Smooth muscle cell (in vitro differentiated cells): ENCODE measurements around the gene KRTAP10-3. TPM values are rescaled to one million over a fixed set of nuclear protein-coding genes. Genes with fewer than 3 reads are reported as not detected.

Source experiments
- DNase-seq: peaks from one replicate; lab custom pipeline; 2025; ENCODE audit not compliant: unreplicated experiment; lab: John Stamatoyannopoulos, UW
- H2AFZ ChIP-seq: fragments of 200-600 bp; sonication (generic); 2 replicates; pipeline ENCODE4 v1.6.0; 2016; ENCODE audit warnings: antibody characterized with exemption, low read depth, mild to moderate bottlenecking
- H3F3A ChIP-seq: fragments of 200-600 bp; sonication (generic); 2 replicates; pipeline ENCODE4 v1.6.0; 2017; ENCODE audit warnings: antibody characterized with exemption, low read depth
- H3K27ac ChIP-seq: fragments of 200-600 bp; sonication (generic); 2 replicates; pipeline ENCODE4 v1.5.1; 2016; ENCODE audit warnings: low read depth, mild to moderate bottlenecking
- H3K27me3 ChIP-seq: fragments of 200-600 bp; sonication (generic); 2 replicates; pipeline ENCODE4 v1.6.1; 2016; ENCODE audit warnings: low read depth, mild to moderate bottlenecking
- H3K36me3 ChIP-seq: fragments of 200-600 bp; sonication (generic); 2 replicates; pipeline ENCODE4 v1.5.1; 2016; ENCODE audit warnings: low read depth
- H3K4me1 ChIP-seq: fragments of 200-600 bp; sonication (generic); 2 replicates; pipeline ENCODE4 v1.5.1; 2016; ENCODE audit warnings: low read depth
- H3K4me2 ChIP-seq: fragments of 200-600 bp; sonication (generic); 2 replicates; pipeline ENCODE4 v1.6.0; 2016; ENCODE audit warnings: mild to moderate bottlenecking
- H3K4me3 ChIP-seq: fragments of 200-600 bp; sonication (generic); 2 replicates; pipeline ENCODE4 v1.5.1; 2016; ENCODE audit warnings: mild to moderate bottlenecking
- H3K79me2 ChIP-seq: fragments of 200-600 bp; sonication (generic); 2 replicates; pipeline ENCODE4 v1.6.0; 2016; ENCODE audit warnings: low read depth, mild to moderate bottlenecking
- H3K9ac ChIP-seq: fragments of 200-600 bp; sonication (generic); 2 replicates; pipeline ENCODE4 v1.6.0; 2016; ENCODE audit warnings: low read depth
- H3K9me3 ChIP-seq: fragments of 200-600 bp; sonication (generic); replicated peaks from 2 replicates; pipeline ENCODE4 v1.5.1; 2016; ENCODE audit warnings: low read depth
- H4K20me1 ChIP-seq: fragments of 200-600 bp; sonication (generic); 2 replicates; pipeline ENCODE4 v1.6.0; 2016; ENCODE audit warnings: low read depth
- CTCF ChIP-seq: fragments of 200-600 bp; sonication (generic); IDR thresholded peaks from 2 replicates; pipeline ENCODE4 v1.5.1; 2017; ENCODE audit warnings: borderline replicate concordance, mild to moderate bottlenecking, antibody characterized with exemption; ENCODE audit not compliant: insufficient read depth, poor library complexity, severe bottlenecking
- WGBS: methylation state at CpG from one replicate; pipeline ENCODE4 v1.1.7; 2016; ENCODE audit warnings: low lambda C conversion rate; 5-methylcytosine and 5-hydroxymethylcytosine counted together
- polyA plus RNA-seq: library from polyadenylated mRNA; unstranded; fragments of >200 nt; fragmentation: Nextera tagmentation; extraction: Ambion mirVana; gene quantifications from 2 replicates; pipeline ENCODE4 v1.2.1, GENCODE V29; 2016
- total RNA-seq: library from RNA; depleted of rRNA; stranded (reverse); fragments of >200 nt; gene quantifications from 2 replicates; pipeline ENCODE4 v1.2.3, GENCODE V29; 2014

Gene KRTAP10-3
- total and polyA plus RNA-seq, 2 experiments from 2014 or later: not detected

- Histone ChIP-seq H3K27ac (no peak overlapping the region), H4K20me1 (no peaks in the 10 kb centered on the region), H3K4me3 (no peak overlapping the region), H3K4me1 (no peaks in the 10 kb centered on the region), H3F3A (no peaks in the 10 kb centered on the region), H2AFZ (no peak overlapping the region), H3K79me2 (no peaks in the 10 kb centered on the region), H3K9ac (no peak overlapping the region), H3K4me2 (no peak overlapping the region), H3K36me3 (no peaks in the 10 kb centered on the region), H3K27me3 (no peaks in the 10 kb centered on the region), H3K9me3 (no peaks in the 10 kb centered on the region)
- 93% methylated on average over 11 of the region's 11 CpGs for whole genome bisulfite sequencing
- no peak for DNase-seq
- TF ChIP-seq CTCF: no peak
Observed at GRCh38 chr21:44511219-44511937, 47.2 kb downstream of the KRTAP10-3 start.

DNA sequence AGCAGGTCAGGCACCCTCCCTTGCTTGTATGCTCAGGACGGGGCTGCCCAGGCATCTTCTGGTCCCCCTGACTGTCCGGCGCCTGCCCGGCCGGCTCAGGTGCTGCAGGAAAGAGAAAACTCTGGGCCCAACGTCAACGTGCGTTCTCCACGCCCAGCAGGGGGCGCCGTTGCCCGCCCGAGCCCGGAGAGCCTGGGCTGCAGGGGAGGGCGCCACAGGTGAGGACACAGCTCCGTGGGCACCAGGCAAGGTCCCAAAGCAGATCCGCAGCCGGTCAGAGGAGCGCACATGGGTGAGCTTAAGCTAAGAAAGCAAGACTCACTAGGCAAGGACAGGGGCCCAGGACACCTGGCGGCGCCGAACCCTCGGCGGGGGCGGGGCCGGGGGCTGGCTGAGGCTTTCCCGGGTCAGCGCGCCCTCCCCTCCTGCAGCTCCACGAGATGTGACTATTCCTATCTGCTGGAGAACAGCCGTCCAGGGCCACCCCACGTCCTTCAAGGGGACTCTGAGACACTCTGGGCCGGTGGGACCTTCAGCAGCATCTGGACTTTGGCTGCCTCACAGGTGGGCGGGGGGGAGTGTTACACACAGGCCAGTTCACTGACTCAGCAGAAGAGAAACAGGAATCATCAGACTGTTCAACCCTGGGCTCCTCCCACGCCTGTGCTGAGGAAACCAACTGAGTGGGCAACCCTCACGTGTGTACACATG, 47.9 kb downstream of the KRTAP10-3 start:
- Histone ChIP-seq H3K9me3 (no peaks in the 10 kb centered on the region), H3K27me3 (no peaks in the 10 kb centered on the region), H3K79me2 (no peaks in the 10 kb centered on the region), H4K20me1 (no peaks in the 10 kb centered on the region), H3K9ac (no peak overlapping the region), H2AFZ (no peak overlapping the region), H3K4me3 (peak overlapping the region; percentile 31), H3K27ac (no peak overlapping the region), H3K36me3 (no peaks in the 10 kb centered on the region), H3K4me2 (peak overlapping the region; percentile 68), H3F3A (no peaks in the 10 kb centered on the region), H3K4me1 (no peaks in the 10 kb centered on the region)
- peak; percentile 92 for TF ChIP-seq CTCF
- no peak for DNase-seq
- whole genome bisulfite sequencing: 33% methylated on average over 22 of the region's 36 CpGs

DNA sequence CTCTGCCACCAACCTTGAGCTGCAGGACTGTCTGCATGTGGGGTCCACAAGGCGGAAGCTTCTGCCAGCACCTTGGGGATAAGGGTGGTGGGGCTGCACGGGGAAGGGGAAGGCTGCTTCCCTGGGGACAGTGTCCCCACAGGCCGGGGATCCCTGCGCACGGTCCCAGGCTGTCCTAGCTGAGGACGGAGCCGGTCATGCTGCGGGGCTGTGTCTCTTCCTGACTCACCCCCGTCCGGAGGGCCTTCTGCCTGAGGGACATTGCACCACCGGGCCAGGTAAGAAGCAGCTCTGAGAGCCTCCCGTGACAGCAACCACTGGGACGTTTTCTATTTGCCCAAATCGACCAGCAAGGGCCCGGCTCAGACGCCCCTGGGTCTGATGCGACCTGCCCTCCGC, 48.5 kb downstream of the KRTAP10-3 start:
- Histone ChIP-seq H3K27me3 (no peaks in the 10 kb centered on the region), H3F3A (no peaks in the 10 kb centered on the region), H3K79me2 (no peaks in the 10 kb centered on the region), H2AFZ (no peak overlapping the region), H3K4me2 (peak overlapping the region; percentile 68), H4K20me1 (no peaks in the 10 kb centered on the region), H3K9me3 (no peaks in the 10 kb centered on the region), H3K9ac (no peak overlapping the region), H3K36me3 (no peaks in the 10 kb centered on the region), H3K4me3 (peak overlapping the region; percentile 31), H3K27ac (no peak overlapping the region), H3K4me1 (no peaks in the 10 kb centered on the region)
- no peak for TF ChIP-seq CTCF
- whole genome bisulfite sequencing: 89% methylated on average over 18 of the region's 18 CpGs
- no peak for DNase-seq
